Progenitor cell of endocrine pancreas (in vitro differentiated cells): ENCODE results near the gene GIPC3. TPM values are rescaled to one million over a fixed set of nuclear protein-coding genes. Genes with fewer than 3 reads are reported as not detected.

Experiments used
- DNase-seq: peaks from one replicate; pipeline ENCODE4 v3.0.0; 2021; ENCODE audit warnings: low spot score; ENCODE audit not compliant: unreplicated experiment
- H3K27ac Mint-ChIP-seq: 2 replicates; pipeline ENCODE4 v1.8.0; 2021; ENCODE audit warnings: mild to moderate bottlenecking, moderate library complexity, mixed read lengths
- H3K27me3 Mint-ChIP-seq: 2 replicates; pipeline ENCODE4 v1.8.0; 2021; ENCODE audit warnings: mixed read lengths
- H3K36me3 Mint-ChIP-seq: 2 replicates; pipeline ENCODE4 v1.8.0; 2022; ENCODE audit warnings: mixed read lengths; ENCODE audit not compliant: insufficient read depth
- H3K4me1 Mint-ChIP-seq: 2 replicates; pipeline ENCODE4 v1.8.0; 2021; ENCODE audit warnings: low read depth, mixed read lengths
- H3K4me3 Mint-ChIP-seq: 2 replicates; pipeline ENCODE4 v1.8.0; 2021; ENCODE audit warnings: low read depth, mild to moderate bottlenecking, moderate library complexity, mixed read lengths
- H3K9me3 Mint-ChIP-seq: 2 replicates; pipeline ENCODE4 v1.8.0; 2021; ENCODE audit warnings: low read depth, mixed read lengths
- CTCF ChIP-seq: fragments of 200-600 bp; sonication (generic); IDR thresholded peaks from one replicate; pipeline ENCODE4 v1.5.0; 2021; ENCODE audit warnings: antibody characterized with exemption, mild to moderate bottlenecking; ENCODE audit not compliant: unreplicated experiment
- total RNA-seq: library from RNA; stranded (reverse); gene quantifications from 2 replicates; pipeline ENCODE4 v1.2.1, GENCODE V29; 2021

GIPC3 gene
- total RNA-seq, 1 donor from 2014 or later, result not detected

GRCh38 chr19:3632098-3632497, 46.8 kb downstream of the GIPC3 start:
- H3K9me3 Mint-ChIP-seq, result no peaks in the 10 kb centered on the region
- no peak overlapping the region for H3K27ac Mint-ChIP-seq
- DNase-seq, result no peak
- no peak overlapping the region for H3K4me3 Mint-ChIP-seq
- peaks cover 1% of the 10 kb centered on the region for H3K36me3 Mint-ChIP-seq
- H3K4me1 Mint-ChIP-seq, result no peaks in the 10 kb centered on the region
- no peaks in the 10 kb centered on the region for H3K27me3 Mint-ChIP-seq
- TF ChIP-seq CTCF, result no peak

- H3K27me3 Mint-ChIP-seq, result no peaks in the 10 kb centered on the region
- no peak for DNase-seq
- no peaks in the 10 kb centered on the region for H3K9me3 Mint-ChIP-seq
- H3K4me1 Mint-ChIP-seq, result no peaks in the 10 kb centered on the region
- no peak for TF ChIP-seq CTCF
- H3K36me3 Mint-ChIP-seq, result peaks cover 1% of the 10 kb centered on the region
- no peak overlapping the region for H3K27ac Mint-ChIP-seq
- no peak overlapping the region for H3K4me3 Mint-ChIP-seq
Observed at GRCh38 chr19:3632739-3633558, 47.7 kb downstream of the GIPC3 start.

- H3K4me1 Mint-ChIP-seq, result no peaks in the 10 kb centered on the region
- H3K9me3 Mint-ChIP-seq, result no peaks in the 10 kb centered on the region
- no peak overlapping the region for H3K4me3 Mint-ChIP-seq
- H3K27ac Mint-ChIP-seq, result no peak overlapping the region
- no peaks in the 10 kb centered on the region for H3K27me3 Mint-ChIP-seq
- DNase-seq, result no peak
- TF ChIP-seq CTCF, result no peak
- peaks cover 4% of the 10 kb centered on the region for H3K36me3 Mint-ChIP-seq
Observed at GRCh38 chr19:3633559-3633988, 48.3 kb downstream of the GIPC3 start.

- Mint-ChIP-seq H3K4me3 (no peak overlapping the region), H3K36me3 (peaks cover 7% of the 10 kb centered on the region), H3K9me3 (no peaks in the 10 kb centered on the region), H3K4me1 (no peaks in the 10 kb centered on the region), H3K27ac (no peak overlapping the region), H3K27me3 (no peaks in the 10 kb centered on the region)
- no peak for DNase-seq
- TF ChIP-seq CTCF, result no peak
Observed at GRCh38 chr19:3634496-3635045, 49.3 kb downstream of the GIPC3 start.

GRCh38 chr19:3636506-3636905, 51.2 kb downstream of the GIPC3 start:
- no peak overlapping the region for H3K27ac Mint-ChIP-seq
- peaks cover 10% of the 10 kb centered on the region for H3K36me3 Mint-ChIP-seq
- no peaks in the 10 kb centered on the region for H3K27me3 Mint-ChIP-seq
- TF ChIP-seq CTCF, result no peak
- H3K9me3 Mint-ChIP-seq, result no peaks in the 10 kb centered on the region
- DNase-seq, result no peak
- no peak overlapping the region for H3K4me3 Mint-ChIP-seq
- H3K4me1 Mint-ChIP-seq, result no peaks in the 10 kb centered on the region
